WTC11 (cell line): ENCODE data around the gene ARHGAP26. TPM values are rescaled to one million over a fixed set of nuclear protein-coding genes. Genes with fewer than 3 reads are reported as not detected.

ENCODE experiments used
- ATAC-seq: fragments of 200-7000 bp; cut with Tn5 transposase; 2 replicates; pipeline ENCODE4 v1.10.0; 2021; ENCODE audit warnings: mild to moderate bottlenecking, moderate library complexity
- CTCF ChIA-PET: fragments of 300-600 bp; sonication (Branson Sonifier 250); formaldehyde crosslinking; loops from one replicate; lab custom pipeline; 2021; ENCODE audit warnings: antibody characterized with exemption; lab: Charles Lee
- POLR2A ChIA-PET: fragments of 350-600 bp; sonication (Branson Sonifier 250); formaldehyde crosslinking; loops from one replicate; lab custom pipeline; 2021; ENCODE audit warnings: antibody characterized with exemption; lab: Charles Lee
- DNase-seq: peaks from one replicate; pipeline ENCODE4 v3.0.0; 2021; ENCODE audit warnings: low spot score
- H3K27ac Mint-ChIP-seq: 2 replicates; pipeline ENCODE4 v1.8.0; 2021; ENCODE audit warnings: mixed read lengths
- H3K27me3 Mint-ChIP-seq: 2 replicates; pipeline ENCODE4 v1.8.0; 2021; ENCODE audit warnings: low read depth, mild to moderate bottlenecking, moderate library complexity, mixed read lengths
- H3K36me3 Mint-ChIP-seq: 2 replicates; pipeline ENCODE4 v1.8.0; 2021; ENCODE audit warnings: mixed read lengths
- H3K4me1 Mint-ChIP-seq: 2 replicates; pipeline ENCODE4 v1.8.0; 2022; ENCODE audit warnings: mixed read lengths
- H3K4me3 Mint-ChIP-seq: 2 replicates; pipeline ENCODE4 v1.8.0; 2021; ENCODE audit warnings: mild to moderate bottlenecking, moderate library complexity, mixed read lengths
- H3K9me3 Mint-ChIP-seq: 2 replicates; pipeline ENCODE4 v1.8.0; 2021; ENCODE audit warnings: mixed read lengths
- ARID4B ChIP-seq: sonication (generic); formaldehyde crosslinking; IDR thresholded peaks from 2 replicates; pipeline ENCODE4 v1.8.0; 2023; ENCODE audit warnings: missing genetic modification reagents, mild to moderate bottlenecking, borderline replicate concordance
- E2F5 ChIP-seq: sonication (generic); formaldehyde crosslinking; IDR thresholded peaks from 2 replicates; pipeline ENCODE4 v1.8.1; 2022; ENCODE audit warnings: mild to moderate bottlenecking, moderate library complexity, missing genetic modification reagents
- ERG ChIP-seq: fragments of 250-450 bp; sonication (Bioruptor Pico); IDR thresholded peaks from 2 replicates; pipeline ENCODE4 v1.8.0; 2021; ENCODE audit warnings: mild to moderate bottlenecking
- FOXP1 ChIP-seq: sonication (generic); formaldehyde crosslinking; IDR thresholded peaks from 2 replicates; pipeline ENCODE4 v1.8.0; 2022; ENCODE audit warnings: missing genetic modification reagents, mild to moderate bottlenecking, moderate library complexity, borderline replicate concordance
- GRHL2 ChIP-seq: fragments of 250-450 bp; sonication (Bioruptor Pico); IDR thresholded peaks from 2 replicates; pipeline ENCODE4 v1.8.0; 2022; ENCODE audit warnings: mild to moderate bottlenecking, moderate library complexity; ENCODE audit not compliant: insufficient replicate concordance, severe bottlenecking
- MAX ChIP-seq: sonication (generic); formaldehyde crosslinking; IDR thresholded peaks from 2 replicates; pipeline ENCODE4 v1.8.0; 2022; ENCODE audit warnings: mild to moderate bottlenecking, missing genetic modification reagents
- MXD4 ChIP-seq: fragments of 250-450 bp; sonication (Bioruptor Pico); IDR thresholded peaks from 2 replicates; pipeline ENCODE4 v1.8.0; 2021; ENCODE audit warnings: mild to moderate bottlenecking, moderate library complexity, borderline replicate concordance
- NR3C1 ChIP-seq: sonication (generic); formaldehyde crosslinking; conservative IDR thresholded peaks from 2 replicates; pipeline ENCODE4 v1.8.1; 2023; ENCODE audit warnings: low read depth, mild to moderate bottlenecking, missing genetic modification reagents
- PREB ChIP-seq: sonication (generic); formaldehyde crosslinking; IDR thresholded peaks from 2 replicates; pipeline ENCODE4 v1.8.1; 2022; ENCODE audit warnings: mild to moderate bottlenecking, missing genetic modification reagents, moderate library complexity, borderline replicate concordance
- ZNF121 ChIP-seq: sonication (generic); formaldehyde crosslinking; IDR thresholded peaks from 2 replicates; pipeline ENCODE4 v1.8.0; 2023; ENCODE audit warnings: missing genetic modification reagents
- ZNF138 ChIP-seq: sonication (generic); formaldehyde crosslinking; conservative IDR thresholded peaks from 2 replicates; pipeline ENCODE4 v1.8.1; 2022; ENCODE audit warnings: mild to moderate bottlenecking, moderate library complexity, missing genetic modification reagents
- ZNF219 ChIP-seq: sonication (generic); formaldehyde crosslinking; IDR thresholded peaks from 2 replicates; pipeline ENCODE4 v1.8.0; 2023; ENCODE audit warnings: missing genetic modification reagents, mild to moderate bottlenecking, borderline replicate concordance
- ZNF671 ChIP-seq: fragments of 250-450 bp; sonication (Bioruptor Pico); IDR thresholded peaks from 2 replicates; pipeline ENCODE4 v1.8.0; 2021; ENCODE audit warnings: mild to moderate bottlenecking
- total RNA-seq: library from RNA; stranded (reverse); gene quantifications from 3 replicates; pipeline ENCODE4 v1.2.3, GENCODE V29; 2021
- TF ChIP-seq, protein P1 (sequence below): fragments of 250-450 bp; sonication (Bioruptor Pico); IDR thresholded peaks from 2 replicates; pipeline ENCODE4 v1.9.0; 2021; ENCODE audit warnings: mild to moderate bottlenecking
- TF ChIP-seq, protein P2 (sequence below): fragments of 250-450 bp; sonication (Bioruptor Pico); IDR thresholded peaks from 2 replicates; pipeline ENCODE4 v2.1.2; 2022; ENCODE audit warnings: mild to moderate bottlenecking, moderate library complexity
- TF ChIP-seq, protein P3 (sequence below): sonication (generic); formaldehyde crosslinking; IDR thresholded peaks from 2 replicates; pipeline ENCODE4 v1.8.0; 2022; ENCODE audit warnings: mild to moderate bottlenecking, missing genetic modification reagents

The ARHGAP26 gene
- total RNA-seq, 1 experiment from 2014 or later: 22.3 TPM

DNA sequence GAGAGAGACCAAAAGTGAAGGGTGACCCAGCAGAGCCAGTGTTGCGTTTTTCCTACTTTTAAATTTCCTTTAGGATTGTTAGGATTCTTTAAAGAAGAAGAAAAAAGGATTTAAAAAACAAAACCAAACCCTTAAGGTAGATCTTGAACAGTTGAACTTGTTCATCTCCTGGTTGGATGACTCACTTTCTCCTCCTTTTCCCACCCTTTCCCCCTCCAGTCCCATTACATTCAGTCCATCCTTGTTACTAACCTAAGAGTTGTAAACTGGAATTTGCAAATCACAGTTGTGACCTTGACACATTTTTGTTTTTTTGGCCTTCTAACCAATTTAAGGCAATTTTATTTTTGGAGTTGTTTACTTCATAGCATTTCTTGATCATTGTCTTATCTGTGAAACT, 289.2 kb downstream of the ARHGAP26 start:
- ATAC-seq (no peak), DNase-seq (no peak)
- Mint-ChIP-seq H3K27me3 (no peaks in the 10 kb centered on the region), H3K36me3 (peaks cover 23% of the 10 kb centered on the region), H3K4me3 (no peak overlapping the region), H3K27ac (peak overlapping the region; percentile 80), H3K9me3 (no peaks in the 10 kb centered on the region), H3K4me1 (peaks cover 38% of the 10 kb centered on the region)
- TF ChIP-seq MXD4 (CRISPR knock-in tag): no peak
- no peak for TF ChIP-seq ERG
- no peak for TF ChIP-seq ZNF671 (CRISPR knock-in tag)
- TF ChIP-seq, protein P1, sequence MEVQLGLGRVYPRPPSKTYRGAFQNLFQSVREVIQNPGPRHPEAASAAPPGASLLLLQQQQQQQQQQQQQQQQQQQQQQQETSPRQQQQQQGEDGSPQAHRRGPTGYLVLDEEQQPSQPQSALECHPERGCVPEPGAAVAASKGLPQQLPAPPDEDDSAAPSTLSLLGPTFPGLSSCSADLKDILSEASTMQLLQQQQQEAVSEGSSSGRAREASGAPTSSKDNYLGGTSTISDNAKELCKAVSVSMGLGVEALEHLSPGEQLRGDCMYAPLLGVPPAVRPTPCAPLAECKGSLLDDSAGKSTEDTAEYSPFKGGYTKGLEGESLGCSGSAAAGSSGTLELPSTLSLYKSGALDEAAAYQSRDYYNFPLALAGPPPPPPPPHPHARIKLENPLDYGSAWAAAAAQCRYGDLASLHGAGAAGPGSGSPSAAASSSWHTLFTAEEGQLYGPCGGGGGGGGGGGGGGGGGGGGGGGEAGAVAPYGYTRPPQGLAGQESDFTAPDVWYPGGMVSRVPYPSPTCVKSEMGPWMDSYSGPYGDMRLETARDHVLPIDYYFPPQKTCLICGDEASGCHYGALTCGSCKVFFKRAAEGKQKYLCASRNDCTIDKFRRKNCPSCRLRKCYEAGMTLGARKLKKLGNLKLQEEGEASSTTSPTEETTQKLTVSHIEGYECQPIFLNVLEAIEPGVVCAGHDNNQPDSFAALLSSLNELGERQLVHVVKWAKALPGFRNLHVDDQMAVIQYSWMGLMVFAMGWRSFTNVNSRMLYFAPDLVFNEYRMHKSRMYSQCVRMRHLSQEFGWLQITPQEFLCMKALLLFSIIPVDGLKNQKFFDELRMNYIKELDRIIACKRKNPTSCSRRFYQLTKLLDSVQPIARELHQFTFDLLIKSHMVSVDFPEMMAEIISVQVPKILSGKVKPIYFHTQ: no peak
- TF ChIP-seq ZNF121 (CRISPR knock-in tag): no peak
- TF ChIP-seq, protein P2, sequence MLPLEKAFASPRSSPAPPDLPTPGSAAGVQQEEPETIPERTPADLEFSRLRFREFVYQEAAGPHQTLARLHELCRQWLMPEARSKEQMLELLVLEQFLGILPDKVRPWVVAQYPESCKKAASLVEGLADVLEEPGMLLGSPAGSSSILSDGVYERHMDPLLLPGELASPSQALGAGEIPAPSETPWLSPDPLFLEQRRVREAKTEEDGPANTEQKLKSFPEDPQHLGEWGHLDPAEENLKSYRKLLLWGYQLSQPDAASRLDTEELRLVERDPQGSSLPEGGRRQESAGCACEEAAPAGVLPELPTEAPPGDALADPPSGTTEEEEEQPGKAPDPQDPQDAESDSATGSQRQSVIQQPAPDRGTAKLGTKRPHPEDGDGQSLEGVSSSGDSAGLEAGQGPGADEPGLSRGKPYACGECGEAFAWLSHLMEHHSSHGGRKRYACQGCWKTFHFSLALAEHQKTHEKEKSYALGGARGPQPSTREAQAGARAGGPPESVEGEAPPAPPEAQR: no peak
- TF ChIP-seq NR3C1 (CRISPR knock-in tag): no peak
- no peak for TF ChIP-seq MAX
- TF ChIP-seq E2F5 (CRISPR knock-in tag): no peak
- ChIA-PET POLR2A (no interaction called here), CTCF (no interaction called here)

DNA sequence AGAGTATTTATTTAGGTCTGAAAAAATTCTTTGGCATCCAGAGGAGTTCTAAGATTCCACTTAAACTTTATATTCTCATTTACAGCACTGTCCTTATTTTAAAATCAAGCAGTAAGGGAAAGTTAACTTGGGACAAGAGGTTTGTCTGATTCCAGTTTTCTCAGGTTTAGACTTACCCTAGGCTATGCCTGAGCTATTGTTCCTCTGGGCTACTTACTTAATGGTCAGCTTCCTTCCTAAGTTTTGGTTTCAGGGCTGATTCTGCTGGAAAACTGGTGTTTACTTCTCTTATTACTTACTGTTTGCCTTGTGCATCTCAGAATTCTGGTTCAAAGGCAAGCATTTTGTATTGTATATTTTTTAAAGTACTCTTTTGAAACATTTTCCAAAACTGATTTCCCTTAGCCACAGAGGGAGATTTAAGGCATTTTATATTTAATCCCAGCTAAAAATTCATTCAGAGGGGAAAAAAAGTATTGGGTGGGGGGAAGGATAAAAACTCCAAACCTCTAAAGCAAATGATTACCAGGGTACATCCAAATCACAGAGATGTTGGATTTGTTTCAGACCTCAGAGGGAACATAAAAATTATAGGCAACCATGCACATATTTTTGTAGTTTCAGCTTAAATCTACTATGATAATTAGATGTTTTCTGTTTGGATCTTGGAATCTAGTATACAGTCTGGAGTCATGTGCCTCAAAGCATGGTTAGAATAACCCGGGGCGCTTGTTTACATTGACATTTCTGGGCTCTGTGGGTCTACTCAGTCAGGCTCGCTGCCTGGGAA, 290.0 kb downstream of the ARHGAP26 start:
- Mint-ChIP-seq H3K4me3 (no peak overlapping the region), H3K36me3 (peaks cover 22% of the 10 kb centered on the region), H3K4me1 (peaks cover 43% of the 10 kb centered on the region), H3K27me3 (no peaks in the 10 kb centered on the region), H3K9me3 (no peaks in the 10 kb centered on the region), H3K27ac (peak overlapping the region; percentile 50)
- peak; percentile 43; the same call in 1 of the 2 replicates for ATAC-seq
- TF ChIP-seq, protein P3, sequence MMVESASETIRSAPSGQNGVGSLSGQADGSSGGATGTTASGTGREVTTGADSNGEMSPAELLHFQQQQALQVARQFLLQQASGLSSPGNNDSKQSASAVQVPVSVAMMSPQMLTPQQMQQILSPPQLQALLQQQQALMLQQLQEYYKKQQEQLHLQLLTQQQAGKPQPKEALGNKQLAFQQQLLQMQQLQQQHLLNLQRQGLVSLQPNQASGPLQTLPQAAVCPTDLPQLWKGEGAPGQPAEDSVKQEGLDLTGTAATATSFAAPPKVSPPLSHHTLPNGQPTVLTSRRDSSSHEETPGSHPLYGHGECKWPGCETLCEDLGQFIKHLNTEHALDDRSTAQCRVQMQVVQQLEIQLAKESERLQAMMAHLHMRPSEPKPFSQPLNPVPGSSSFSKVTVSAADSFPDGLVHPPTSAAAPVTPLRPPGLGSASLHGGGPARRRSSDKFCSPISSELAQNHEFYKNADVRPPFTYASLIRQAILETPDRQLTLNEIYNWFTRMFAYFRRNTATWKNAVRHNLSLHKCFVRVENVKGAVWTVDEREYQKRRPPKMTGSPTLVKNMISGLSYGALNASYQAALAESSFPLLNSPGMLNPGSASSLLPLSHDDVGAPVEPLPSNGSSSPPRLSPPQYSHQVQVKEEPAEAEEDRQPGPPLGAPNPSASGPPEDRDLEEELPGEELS (CRISPR knock-in tag): no peak
- no peak for TF ChIP-seq GRHL2 (CRISPR knock-in tag)
- no peak for TF ChIP-seq ZNF219
- no peak for TF ChIP-seq ZNF671 (CRISPR knock-in tag)
- TF ChIP-seq PREB (CRISPR knock-in tag): no peak
- no peak for TF ChIP-seq FOXP1
- TF ChIP-seq ZNF138 (CRISPR knock-in tag): no peak
- no peak for TF ChIP-seq ARID4B (CRISPR knock-in tag)
- ChIA-PET POLR2A (no interaction called here), CTCF (no interaction called here)
- DNase-seq: no peak
